HepG2 (cell line): ENCODE data around the gene APBA3. TPM values are rescaled to one million over a fixed set of nuclear protein-coding genes. Genes with fewer than 3 reads are reported as not detected.

ENCODE experiments used
- ATAC-seq: fragments of 200-7000 bp; cut with Tn5 transposase; 3 replicates; pipeline ENCODE4 v1.9.1; 2020; ENCODE audit warnings: mild to moderate bottlenecking, moderate library complexity
- BruUV-seq: library from RNA; stranded (reverse); fragments of 400-500 nt; replicated peaks from 2 replicates; lab custom pipeline; 2021; lab: Mats Ljungman, UMichigan
- CTCF ChIA-PET: fragments of 300-600 bp; formaldehyde crosslinking; extraction: SDS; loops from one replicate; lab custom pipeline; 2021; ENCODE audit warnings: low total read pairs, inconsistent platforms, low intra/inter-chr PET ratio; lab: Yijun Ruan, JAX
- POLR2A ChIA-PET: fragments of 350-600 bp; sonication (Branson Sonifier 250); formaldehyde crosslinking; loops from one replicate; lab custom pipeline; 2020; ENCODE audit warnings: antibody characterized with exemption, inconsistent platforms; lab: Yijun Ruan, JAX
- DNase-seq: peaks from one replicate; pipeline ENCODE4 v3.0.0-alpha.2; 2015; ENCODE audit warnings: low spot score
- FAIRE-seq: peaks from 3 replicates; lab custom pipeline; 2011; peaks lifted over from hg19 to GRCh38; lab: Jason Lieb, UNC
- H2AFZ ChIP-seq: one replicate; pipeline ENCODE4 v1.6.1; 2011; ENCODE audit warnings: low read length, inconsistent platforms
- H3K27ac ChIP-seq: fragments of 300-600 bp; 3 replicates; pipeline ENCODE4 v1.8.0; 2011; ENCODE audit warnings: mixed run types, mild to moderate bottlenecking, mixed read lengths, low read length, inconsistent platforms; ENCODE audit not compliant: insufficient read depth; ENCODE audit errors: extremely low read length
- H3K27me3 ChIP-seq, 2 experiments: fragments of 200-600 bp in 1 of 2; 2 replicates in 1 of 2; 3 replicates in 1 of 2; pipeline versions ENCODE4 v1.6.0 to v1.8.0; 2011; ENCODE audit warnings: low read length in 2 of 2, mild to moderate bottlenecking in 2 of 2, moderate library complexity in 2 of 2, inconsistent platforms in 1 of 2; ENCODE audit not compliant: insufficient read depth in 2 of 2, control insufficient read depth in 1 of 2
- H3K36me3 ChIP-seq, 2 experiments: fragments of 200-600 bp in 1 of 2; replicated peaks in 1 of 2; 2 replicates in 1 of 2; 3 replicates in 1 of 2; pipeline versions ENCODE4 v1.5.1 to v1.8.0; 2011; ENCODE audit warnings: low read length in 2 of 2, inconsistent platforms in 1 of 2; ENCODE audit not compliant: insufficient read depth in 2 of 2, control insufficient read depth in 1 of 2
- H3K4me1 ChIP-seq: 2 replicates; pipeline ENCODE4 v1.5.1; 2012; ENCODE audit warnings: low read length, inconsistent platforms; ENCODE audit not compliant: insufficient read depth
- H3K4me2 ChIP-seq: 2 replicates; pipeline ENCODE4 v1.6.0; 2011; ENCODE audit warnings: low read depth, low read length, inconsistent platforms
- H3K4me3 ChIP-seq, 3 experiments: fragments of 200-600 bp in 1 of 3; sonication (generic), shearing (Covaris generic) in 1 of 3; replicated peaks in 1 of 3; 2 replicates each; pipeline ENCODE4 v1.5.1; 2011 to 2016; ENCODE audit warnings: low read length in 3 of 3, inconsistent platforms in 2 of 3, low read depth in 2 of 3, mild to moderate bottlenecking in 2 of 3, control low read depth in 1 of 3, mixed read lengths in 1 of 3; ENCODE audit not compliant: insufficient read depth in 1 of 3
- H3K79me2 ChIP-seq: one replicate; pipeline ENCODE4 v1.6.1; 2011; ENCODE audit warnings: low read length, inconsistent platforms; ENCODE audit not compliant: insufficient read depth
- H3K9ac ChIP-seq: 2 replicates; pipeline ENCODE4 v1.6.0; 2011; ENCODE audit warnings: mild to moderate bottlenecking, low read depth, low read length, inconsistent platforms; ENCODE audit not compliant: insufficient read depth
- H3K9me3 ChIP-seq: 2 replicates; pipeline ENCODE4 v1.5.1; 2012; ENCODE audit warnings: mild to moderate bottlenecking, low read length
- H4K20me1 ChIP-seq: 2 replicates; pipeline ENCODE4 v1.6.0; 2011; ENCODE audit warnings: inconsistent platforms, mild to moderate bottlenecking, low read length, moderate library complexity; ENCODE audit not compliant: insufficient read depth
- CBX5 ChIP-seq: sonication (generic); formaldehyde crosslinking; IDR thresholded peaks from 2 replicates; pipeline ENCODE4 v1.4.0; 2020; ENCODE audit warnings: missing genetic modification reagents, borderline replicate concordance
- CEBPB ChIP-seq: IDR thresholded peaks from 2 replicates; pipeline ENCODE4 v1.6.1; 2011; ENCODE audit warnings: low read depth, low read length, improper control_type of control experiment, borderline replicate concordance
- GRHL1 ChIP-seq: sonication (generic); formaldehyde crosslinking; conservative IDR thresholded peaks from 2 replicates; pipeline ENCODE4 v1.8.0; 2022; ENCODE audit warnings: missing genetic modification reagents
- HNF4A ChIP-seq: sonication (generic); formaldehyde crosslinking; IDR thresholded peaks from 2 replicates; pipeline ENCODE4 v1.4.0; 2020; ENCODE audit warnings: missing genetic modification reagents
- LCORL ChIP-seq, 2 experiments: fragments of 450-650 bp in 1 of 2; sonication (generic) in 1 of 2; formaldehyde crosslinking in 1 of 2; IDR thresholded peaks; 2 replicates each; pipeline versions ENCODE4 v1.5.0 to v1.6.1; 2017 to 2020; ENCODE audit warnings: antibody characterized with exemption in 1 of 2, missing genetic modification reagents in 1 of 2
- NFIC ChIP-seq: IDR thresholded peaks from 2 replicates; pipeline ENCODE4 v1.6.1; 2012; ENCODE audit warnings: mild to moderate bottlenecking, low read length, inconsistent platforms
- REST ChIP-seq, 2 experiments: IDR thresholded peaks; 2 replicates each; pipeline ENCODE4 v1.6.1; 2011 to 2012; ENCODE audit warnings: low read length in 2 of 2, borderline replicate concordance in 1 of 2, low read depth in 1 of 2, mild to moderate bottlenecking in 1 of 2, moderate library complexity in 1 of 2
- SRY ChIP-seq: sonication (generic); formaldehyde crosslinking; IDR thresholded peaks from 2 replicates; pipeline ENCODE4 v1.8.0; 2022; ENCODE audit warnings: mild to moderate bottlenecking, missing genetic modification reagents
- ZGPAT ChIP-seq: IDR thresholded peaks from 2 replicates; pipeline ENCODE4 v1.6.1; 2016; ENCODE audit warnings: mild to moderate bottlenecking
- ZMYM2 ChIP-seq: sonication (generic); formaldehyde crosslinking; IDR thresholded peaks from 2 replicates; pipeline ENCODE4 v1.8.0; 2022; ENCODE audit warnings: mild to moderate bottlenecking, missing genetic modification reagents
- ZNF580 ChIP-seq: IDR thresholded peaks from 2 replicates; pipeline ENCODE4 v1.6.1; 2016; ENCODE audit warnings: low read depth, borderline replicate concordance
- WGBS: methylation state at CpG from one replicate; pipeline ENCODE4 v1.1.6; 2017; ENCODE audit warnings: low lambda C conversion rate; 5-methylcytosine and 5-hydroxymethylcytosine counted together
- in situ Hi-C: cut with HindIII; loops from 2 replicates; pipeline ENCODE4 v1.10.0; 2017; ENCODE audit warnings: low pct_unique_long_range_greater_than_20kb; ENCODE audit not compliant: extremely low pct_ligation_motif_present
- intact Hi-C: fragments of 100-400 bp; cut with micrococcal nuclease; formaldehyde crosslinking; loops from one replicate; pipeline ENCODE4 v1.10.0; 2022; ENCODE audit not compliant: unreplicated experiment
- polyA plus RNA-seq, 8 experiments: library from polyadenylated mRNA; depleted of rRNA in 3 of 8; stranded (reverse) in 7 of 8; unstranded in 1 of 8; fragments of >200 nt; fragmentation: Illumina TruSeq in 4 of 8; extraction: Trizol in 4 of 8; gene quantifications; 2 replicates each; pipeline versions ENCODE4 v1.2.1 to v1.2.3, GENCODE V29; 2011 to 2016; ENCODE audit warnings: low read depth in 4 of 8, missing spikeins in 1 of 8, mixed read lengths in 1 of 8; ENCODE audit not compliant: insufficient read depth in 1 of 8
- total RNA-seq, 5 experiments: library from RNA; depleted of rRNA; stranded (reverse); fragments of >200 nt; fragmentation: Illumina TruSeq; extraction: Trizol; gene quantifications; 2 replicates each; pipeline ENCODE4 v1.2.3, GENCODE V29; 2016; ENCODE audit warnings: low read depth in 1 of 5

APBA3 gene
- total and polyA plus RNA-seq, 2 of the 13 experiments (the other 11 are each of a cell fraction or from before 2014, with no cell fraction given): 14.2 to 14.3 TPM

GRCh38 chr19:3738477-3739220, 22.8 kb downstream of the APBA3 start (continued):
- TF ChIP-seq REST (IDR thresholded peaks at IDR 0.05; ENCODE audit: borderline replicate concordance in 1 of 2, low read depth in 1 of 2, low read length in 2 of 2) (no peak), LCORL (IDR thresholded peaks at IDR 0.05) (no peak), LCORL (CRISPR knock-in tag; IDR thresholded peaks at IDR 0.05) (no peak), CEBPB (no peak), ZNF580 (no peak), CBX5 (CRISPR knock-in tag) (no peak)

- Histone ChIP-seq H3K9ac (no peak overlapping the region), H3K27me3 (no peaks in the 10 kb centered on the region), H3K4me3 (no peak overlapping the region), H3K4me2 (no peak overlapping the region), H3K79me2 (no peaks in the 10 kb centered on the region), H3K27ac (no peak overlapping the region), H4K20me1 (no peaks in the 10 kb centered on the region), H3K4me1 (no peaks in the 10 kb centered on the region), H3K36me3 (0 out of 5 replicates have a peak, but pooled peaks cover 0 to 3% of the 10 kb centered on the region in 2 experiments), H2AFZ (no peak overlapping the region), H3K9me3 (no peaks in the 10 kb centered on the region)
- BruUV-seq: no TSS peak
- intact Hi-C loops: no loop called here
- no peak for FAIRE-seq
- WGBS: 97% methylated on average over 9 of the region's 10 CpGs
- in situ Hi-C loops: no loop called here
- DNase-seq: no peak
- ATAC-seq: no peak
- ChIA-PET POLR2A (no interaction called here), CTCF (no interaction called here)
- TF ChIP-seq GRHL1 (CRISPR knock-in tag) (no peak), SRY (CRISPR knock-in tag) (no peak), ZGPAT (no peak), HNF4A (CRISPR knock-in tag) (no peak), ZMYM2 (CRISPR knock-in tag) (no peak), NFIC (no peak)
Measured at GRCh38 chr19:3737487-3738205, 23.8 kb downstream of the APBA3 start.
